Endothelial cell of umbilical vein (primary cell): ENCODE results near the gene RBM43. TPM values are rescaled to one million over a fixed set of nuclear protein-coding genes. Genes with fewer than 3 reads are reported as not detected.

Source experiments
- BruUV-seq: library from RNA; stranded (reverse); fragments of 400-500 nt; replicated peaks from 2 replicates; lab custom pipeline; 2021; lab: Mats Ljungman, UMichigan
- CTCF ChIA-PET: fragments of 300-600, 350-600 bp; sonication (Branson Sonifier 250); formaldehyde crosslinking; loops from one replicate; lab custom pipeline; 2021; ENCODE audit warnings: antibody characterized with exemption, inconsistent platforms; lab: Charles Lee
- POLR2A ChIA-PET: fragments of 300-600, 350-600 bp; sonication (Branson Sonifier 250); formaldehyde crosslinking; loops from one replicate; lab custom pipeline; 2021; ENCODE audit warnings: antibody characterized with exemption, inconsistent platforms; lab: Charles Lee
- DNase-seq: peaks from one replicate; pipeline ENCODE4 v3.0.0-alpha.2; 2011; ENCODE audit warnings: low read depth, low spot score
- FAIRE-seq: peaks from 2 replicates; lab custom pipeline; 2011; peaks lifted over from hg19 to GRCh38; lab: Jason Lieb, UNC
- H2AFZ ChIP-seq: 2 replicates; pipeline ENCODE4 v1.6.0; 2012; ENCODE audit warnings: low read depth, low read length, control low read depth, inconsistent platforms
- H3K27ac ChIP-seq: 2 replicates; pipeline ENCODE4 v1.5.1; 2011; ENCODE audit warnings: low read depth, mild to moderate bottlenecking, control low read depth, low read length, moderate library complexity; ENCODE audit not compliant: insufficient read depth
- H3K27me3 ChIP-seq, 2 experiments: 2 replicates each; pipeline versions ENCODE4 v1.6.0 to v1.6.1; 2011; ENCODE audit warnings: low read length in 2 of 2, mixed read lengths in 1 of 2; ENCODE audit not compliant: control insufficient read depth in 2 of 2, insufficient read depth in 2 of 2
- H3K36me3 ChIP-seq, 2 experiments: 2 replicates in 1 of 2; 3 replicates in 1 of 2; pipeline ENCODE4 v1.5.1; 2011; ENCODE audit warnings: low read length in 2 of 2, mild to moderate bottlenecking in 1 of 2, moderate library complexity in 1 of 2; ENCODE audit not compliant: control insufficient read depth in 2 of 2, insufficient read depth in 2 of 2; ENCODE audit errors: extremely low read depth in 1 of 2
- H3K4me1 ChIP-seq: 3 replicates; pipeline ENCODE4 v1.5.1; 2011; ENCODE audit warnings: mild to moderate bottlenecking, low read length; ENCODE audit not compliant: control insufficient read depth, insufficient read depth; ENCODE audit errors: extremely low read depth
- H3K4me2 ChIP-seq: 2 replicates; pipeline ENCODE4 v1.6.1; 2011; ENCODE audit warnings: low read length, control low read depth, mixed read lengths; ENCODE audit not compliant: insufficient read depth
- H3K4me3 ChIP-seq, 3 experiments: fragments of 200-600 bp in 1 of 3; sonication (generic), shearing (Covaris generic) in 1 of 3; replicated peaks in 1 of 3; 2 replicates each; pipeline ENCODE4 v1.5.1; 2011 to 2016; ENCODE audit warnings: control low read depth in 3 of 3, low read length in 3 of 3, mild to moderate bottlenecking in 2 of 3, inconsistent platforms in 1 of 3, low read depth in 1 of 3, moderate library complexity in 1 of 3; ENCODE audit not compliant: insufficient read depth in 1 of 3
- H3K79me2 ChIP-seq: 2 replicates; pipeline ENCODE4 v1.6.0; 2012; ENCODE audit warnings: low read length, inconsistent platforms; ENCODE audit not compliant: control insufficient read depth, insufficient read depth
- H3K9ac ChIP-seq: replicated peaks from 2 replicates; pipeline ENCODE3; 2011; ENCODE audit warnings: low read length, control low read depth; ENCODE audit not compliant: insufficient read depth; ENCODE audit errors: extremely low read depth
- H3K9me1 ChIP-seq: replicated peaks from 3 replicates; pipeline ENCODE4 v1.6.0; 2011; ENCODE audit warnings: mild to moderate bottlenecking, low read length; ENCODE audit not compliant: control insufficient read depth, insufficient read depth; ENCODE audit errors: extremely low read depth
- H3K9me3 ChIP-seq: replicated peaks from 2 replicates; pipeline ENCODE4 v1.5.1; 2012; ENCODE audit warnings: low read length, inconsistent platforms; ENCODE audit not compliant: control insufficient read depth, insufficient read depth
- H4K20me1 ChIP-seq: replicated peaks from 2 replicates; pipeline ENCODE3; 2011; ENCODE audit warnings: mild to moderate bottlenecking, low read length; ENCODE audit not compliant: control insufficient read depth, insufficient read depth; ENCODE audit errors: extremely low read depth
- CTCF ChIP-seq, 2 donors: IDR thresholded peaks; 1 replicate in 1 of 2; 2 replicates in 1 of 2; pipeline ENCODE4 v1.5.1; 2011; ENCODE audit warnings: low read length in 2 of 2, mild to moderate bottlenecking in 2 of 2, moderate library complexity in 2 of 2, control low read depth in 1 of 2, inconsistent platforms in 1 of 2, low read depth in 1 of 2; ENCODE audit not compliant: insufficient read depth in 1 of 2; ENCODE audit errors: extremely low read depth in 1 of 2
- EZH2 ChIP-seq: IDR thresholded peaks from 2 replicates; pipeline ENCODE4 v1.6.1; 2012; ENCODE audit warnings: borderline replicate concordance, low read depth, mild to moderate bottlenecking, moderate library complexity, low read length, inconsistent platforms; ENCODE audit not compliant: severe bottlenecking
- FOS ChIP-seq: IDR thresholded peaks from 2 replicates; pipeline ENCODE4 v1.6.1; 2011; ENCODE audit warnings: mild to moderate bottlenecking, low read length, moderate library complexity, borderline replicate concordance; ENCODE audit not compliant: insufficient read depth
- GATA2 ChIP-seq: IDR thresholded peaks from 2 replicates; pipeline ENCODE4 v1.7.0; 2011; ENCODE audit warnings: low read depth, mild to moderate bottlenecking, moderate library complexity, mixed read lengths, low read length; ENCODE audit not compliant: insufficient read length, insufficient read depth
- JUN ChIP-seq: IDR thresholded peaks from 2 replicates; pipeline ENCODE4 v1.6.1; 2011; ENCODE audit warnings: borderline replicate concordance, low read depth; ENCODE audit not compliant: insufficient read length, insufficient read depth
- MAX ChIP-seq: IDR thresholded peaks from 2 replicates; pipeline ENCODE4 v1.6.1; 2011; ENCODE audit not compliant: insufficient read depth, insufficient read length
- MYC ChIP-seq: IDR thresholded peaks from one replicate; pipeline ENCODE4 v1.6.1; 2011; ENCODE audit warnings: mild to moderate bottlenecking, low read depth, low read length
- POLR2A ChIP-seq: IDR thresholded peaks from 2 replicates; pipeline ENCODE4 v1.6.1; 2012; ENCODE audit warnings: low read depth, mild to moderate bottlenecking, control low read depth, low read length
- POLR2AphosphoS5 ChIP-seq: IDR thresholded peaks from 2 replicates; pipeline ENCODE4 v1.6.1; 2012; ENCODE audit warnings: low read depth, mild to moderate bottlenecking, control low read depth, low read length, moderate library complexity; ENCODE audit not compliant: insufficient read depth
- dilution Hi-C: fragments of 300-500 bp; cut with MboI; formaldehyde crosslinking; loops from one replicate; pipeline ENCODE4 v1.15.0; 2019; ENCODE audit warnings: low sequenced_read_pairs; ENCODE audit not compliant: extremely low pct_ligation_motif_present
- intact Hi-C: fragments of 100-400 bp; cut with micrococcal nuclease; formaldehyde crosslinking; loops from one replicate; pipeline ENCODE4 v1.10.0; 2022
- polyA plus RNA-seq, 4 experiments: library from polyadenylated mRNA; depleted of rRNA in 3 of 4; stranded (reverse) in 3 of 4; unstranded in 1 of 4; fragments of >200 nt; gene quantifications; 2 replicates each; pipeline versions ENCODE4 v1.2.1 to v1.2.3, GENCODE V29; 2011 to 2012; ENCODE audit warnings: missing spikeins in 1 of 4
- total RNA-seq: library from RNA; stranded (reverse); gene quantifications from 2 replicates; pipeline ENCODE4 v1.2.3, GENCODE V29; 2021

The RBM43 gene
- total and polyA plus RNA-seq, 2 donors (not counting 3 experiments of a cell fraction or from before 2014, with no cell fraction given) = 3.7 to 6.5 TPM

GRCh38 chr2:151198645-151199044 is 63.0 kb downstream of the RBM43 start:
- CTCF ChIA-PET = no interaction called here
- H3K79me2 ChIP-seq = no peaks in the 10 kb centered on the region
- H3K9me1 ChIP-seq = no peaks in the 10 kb centered on the region
- no peaks in the 10 kb centered on the region for H3K4me1 ChIP-seq
- no peaks in the 10 kb centered on the region for H4K20me1 ChIP-seq
- no peak overlapping the region for H2AFZ ChIP-seq
- FAIRE-seq = no peak
- no peak overlapping the region for H3K9ac ChIP-seq
- no TSS peak for BruUV-seq
- POLR2A ChIA-PET = no interaction called here
- intact Hi-C loops = no loop called here
- no peak overlapping the region for H3K27ac ChIP-seq
- H3K9me3 ChIP-seq = no peaks in the 10 kb centered on the region
- H3K4me2 ChIP-seq = no peak overlapping the region
- H3K27me3 ChIP-seq = peaks cover 0 to 4% of the 10 kb centered on the region in 2 experiments
- DNase-seq = no peak
- TF ChIP-seq MYC = no peak
- no peak for TF ChIP-seq FOS
- no peak for TF ChIP-seq POLR2AphosphoS5
- no peak for TF ChIP-seq GATA2
- TF ChIP-seq JUN = no peak
- no peak for TF ChIP-seq EZH2
- no peak for TF ChIP-seq MAX
- TF ChIP-seq CTCF (IDR thresholded peaks at IDR 0.05; ENCODE audit: extremely low read depth in 1 of 2, insufficient read depth in 1 of 2, low read depth in 1 of 2, low read length in 2 of 2) = no peak
- no peak for TF ChIP-seq POLR2A
- dilution Hi-C loops = no loop called here
- no peak overlapping the region for H3K4me3 ChIP-seq
- H3K36me3 ChIP-seq = no peaks in the 10 kb centered on the region

Other genes with a start within 250 kb of the RBM43 start
- 17.1 and 24.9 TPM in 2 replicates for gene NMI, start 27.8 kb upstream of the RBM43 start, total RNA-seq
- gene NMI, start 27.8 kb upstream of the RBM43 start, polyA plus RNA-seq = 3.5 and 6.0 TPM in 2 replicates
- not detected in 2 replicates for gene TNFAIP6, start 95.7 kb upstream of the RBM43 start, total RNA-seq
- gene TNFAIP6, start 95.7 kb upstream of the RBM43 start, polyA plus RNA-seq = not detected in 2 replicates
- gene RIF1, start 148.0 kb upstream of the RBM43 start, total RNA-seq = 43.7 and 55.3 TPM in 2 replicates
- 3.1 and 5.1 TPM in 2 replicates for gene RIF1, start 148.0 kb upstream of the RBM43 start, polyA plus RNA-seq